Measurements from ENCODE around the gene C4orf46.
"Not testable (repeated sequence)": the region's sequence is repeated elsewhere in the genome, so short reads cannot be mapped to it uniquely, and the experiment has no call there.

Gene C4orf46
- total RNA-seq: 4.6 to 9.9 (median 7.6) reads per million in 4 donors

DNA sequence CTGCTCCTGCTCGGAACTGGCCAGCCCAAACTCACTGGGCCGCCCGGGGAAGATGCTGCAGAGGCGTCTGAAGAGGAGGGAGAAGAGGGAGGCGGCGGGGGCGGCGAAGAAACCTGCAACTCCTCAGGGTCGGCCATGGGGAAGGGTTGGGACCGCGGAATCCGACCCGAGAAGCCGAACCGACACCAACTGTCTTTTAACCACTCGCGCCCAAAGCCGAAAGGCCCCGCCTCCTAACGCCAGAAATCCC, at the start of gene C4orf46:
TSS of gene C4orf46 (minus strand) at position 223 of the 250 bp plus-strand sequence. CDS start at position 137, 86 bp downstream.
- DNase-seq: no peak

DNA sequence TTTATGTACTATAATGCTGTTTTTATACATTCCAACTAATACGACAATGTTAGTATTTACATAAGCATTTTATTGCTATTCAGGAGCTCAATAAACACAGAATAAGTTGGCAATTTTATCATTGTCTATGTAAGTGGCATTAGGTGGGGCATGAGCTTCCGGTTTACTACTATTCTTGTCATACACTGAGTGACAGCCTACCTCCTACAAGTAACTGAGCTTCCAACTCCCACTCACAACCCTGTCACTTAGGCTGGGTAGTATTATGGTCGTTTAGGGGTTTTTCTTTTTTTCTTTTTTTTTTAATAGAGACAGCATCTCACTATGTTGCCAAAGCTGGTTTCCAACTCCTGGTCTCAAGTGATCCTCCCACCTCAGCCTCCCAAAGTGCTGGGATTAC, 44.1 kb upstream of the C4orf46 start:
- DNase-seq: no peak

DNA sequence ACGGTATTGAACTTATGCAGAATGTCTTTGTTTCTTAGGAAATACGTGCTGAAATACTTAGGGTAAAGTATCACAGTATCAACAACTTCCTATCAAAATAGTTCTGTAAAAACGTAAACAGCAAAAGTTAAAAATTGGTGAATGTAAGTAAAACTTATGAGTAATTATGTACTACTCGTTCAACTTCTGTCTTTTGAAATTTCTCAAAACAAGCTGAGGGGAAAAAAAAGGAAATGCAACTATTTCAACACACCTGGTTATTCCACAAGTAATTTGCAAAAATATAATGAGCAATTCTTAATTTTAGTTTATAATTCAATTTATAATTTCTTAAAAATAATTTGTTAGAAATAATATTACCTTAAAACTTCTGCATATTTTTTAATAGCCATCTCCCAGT, 43.2 kb upstream of the C4orf46 start:
- DNase-seq: no peak

DNA sequence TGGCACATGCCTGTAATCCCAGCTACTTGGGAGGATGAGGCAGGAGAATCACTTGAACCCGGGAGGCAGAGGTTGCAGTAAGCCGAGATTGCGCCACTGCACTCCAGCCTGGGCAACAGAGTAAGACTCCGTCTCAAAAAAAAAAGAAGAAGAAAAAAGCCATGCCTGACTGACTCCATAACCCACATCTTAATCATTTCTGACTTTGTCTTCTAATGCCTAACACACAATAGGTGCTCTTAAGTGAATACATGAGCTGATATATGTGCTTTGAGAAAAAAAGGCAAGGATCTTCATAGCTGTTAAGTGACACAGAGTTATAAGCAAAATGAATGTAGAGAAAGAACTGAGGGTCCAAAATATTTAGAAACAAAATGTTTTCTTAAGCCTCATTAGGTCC, 40.9 kb upstream of the C4orf46 start:
- not testable (repeated sequence) for DNase-seq

DNA sequence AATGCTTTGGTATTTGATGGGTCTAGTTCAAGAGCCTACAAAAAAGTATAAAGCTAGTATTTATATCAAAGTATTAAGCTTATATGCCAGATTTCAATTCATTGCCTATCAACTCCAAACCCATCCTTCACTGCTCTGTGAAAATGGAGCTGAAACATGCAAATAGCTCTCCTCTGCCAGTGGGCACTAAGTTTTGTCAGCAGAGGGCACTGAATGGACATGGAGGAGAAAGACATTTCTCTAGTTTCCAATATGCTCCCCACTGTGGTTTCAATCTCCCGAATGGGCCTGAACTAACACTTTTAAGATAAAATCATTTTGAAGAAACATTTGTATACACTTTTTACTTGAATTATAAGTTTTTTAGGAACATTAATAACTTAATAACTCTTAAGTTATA, 39.1 kb upstream of the C4orf46 start:
- DNase-seq: no peak

DNA sequence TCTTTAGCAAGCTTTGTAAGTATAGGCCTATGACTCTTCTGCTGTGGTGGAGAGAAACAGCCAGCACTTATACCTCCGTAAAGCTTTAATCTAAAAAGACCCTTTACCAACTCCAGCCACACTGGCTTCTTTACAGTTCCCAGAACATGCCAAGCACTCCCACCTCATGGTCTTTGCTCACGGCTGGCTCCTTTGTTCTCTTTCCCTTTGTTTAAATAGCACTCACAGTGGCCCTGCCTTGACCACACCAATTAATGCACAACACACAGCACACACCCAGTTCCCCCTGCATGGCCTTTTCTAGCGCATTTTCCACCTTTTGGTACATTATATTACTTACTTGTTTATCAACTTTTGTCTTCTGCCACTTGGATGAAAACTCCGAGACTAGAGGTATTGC, 32.6 kb upstream of the C4orf46 start:
- DNase-seq: no peak

DNA sequence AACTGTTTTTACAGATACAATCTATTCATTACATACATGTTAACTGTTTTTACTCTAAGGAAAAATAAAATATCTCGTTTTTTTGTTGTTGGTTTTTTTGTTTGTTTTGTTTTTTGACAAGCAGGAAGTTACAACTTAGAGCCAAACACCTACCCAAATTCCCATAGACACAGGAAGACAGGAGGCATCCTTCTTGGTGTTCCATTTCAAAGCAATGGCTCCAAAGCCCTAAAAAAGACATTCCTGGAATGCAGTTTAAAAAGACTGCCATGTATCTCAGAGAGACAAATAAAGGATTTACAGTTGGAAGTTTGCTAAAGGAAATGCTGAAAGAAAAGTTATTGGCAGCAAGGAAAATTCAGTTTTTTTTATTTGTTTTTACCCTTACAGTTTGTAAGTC, 17.1 kb upstream of the C4orf46 start:
- DNase-seq: no peak

DNA sequence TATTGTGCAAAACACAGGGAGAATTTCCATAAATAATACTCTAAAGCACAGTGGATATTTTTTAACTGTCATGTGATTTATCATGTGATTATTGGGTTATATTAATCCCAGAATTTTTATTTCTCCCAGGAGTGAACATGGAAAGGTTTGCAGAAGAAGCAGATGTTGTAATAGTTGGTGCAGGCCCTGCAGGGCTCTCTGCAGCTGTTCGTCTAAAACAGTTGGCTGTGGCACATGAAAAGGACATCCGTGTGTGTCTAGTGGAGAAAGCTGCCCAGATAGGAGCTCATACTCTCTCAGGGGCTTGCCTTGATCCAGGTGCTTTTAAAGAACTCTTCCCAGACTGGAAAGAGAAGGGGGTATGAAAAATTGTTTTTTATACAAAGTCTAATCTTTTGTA, 10.4 kb upstream of the C4orf46 start:
- no peak for DNase-seq

DNA sequence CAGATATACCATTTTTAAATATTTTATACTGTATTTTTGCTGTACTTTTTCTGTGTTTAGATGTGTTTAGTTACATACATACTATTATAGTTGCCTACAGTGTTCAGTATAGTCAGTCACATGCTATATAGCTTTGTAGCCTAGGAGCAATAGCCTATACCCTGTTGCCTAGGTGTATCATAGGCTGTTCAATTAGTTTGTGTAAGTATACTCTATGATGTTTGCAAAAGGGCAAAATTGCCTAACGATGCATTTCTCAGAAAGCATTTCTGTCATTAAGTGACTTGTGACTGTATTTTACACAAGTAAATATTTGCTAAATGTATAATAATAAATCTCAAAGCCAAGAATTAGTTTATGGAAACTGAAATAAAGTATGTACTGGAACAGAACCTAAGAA, 9.9 kb upstream of the C4orf46 start:
- no peak for DNase-seq

DNA sequence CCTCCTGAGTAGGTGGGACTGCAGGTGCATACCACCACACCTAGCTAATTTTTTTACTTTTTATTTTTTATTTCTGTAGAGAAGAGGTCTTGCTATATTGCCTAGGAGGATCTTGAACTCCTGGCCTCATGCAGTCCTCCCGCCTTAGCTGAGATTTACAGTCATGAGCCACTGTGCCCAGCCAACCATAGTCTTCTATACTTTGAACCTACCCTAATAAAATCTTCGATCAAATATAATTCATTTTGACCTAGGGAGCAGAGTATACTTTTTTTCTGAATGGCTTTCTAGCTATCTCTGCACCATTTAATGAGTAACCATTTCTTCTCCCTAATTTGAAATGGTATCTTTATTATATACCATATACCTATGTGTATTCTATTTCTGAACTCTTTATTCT, 7.1 kb upstream of the C4orf46 start:
- no peak for DNase-seq

DNA sequence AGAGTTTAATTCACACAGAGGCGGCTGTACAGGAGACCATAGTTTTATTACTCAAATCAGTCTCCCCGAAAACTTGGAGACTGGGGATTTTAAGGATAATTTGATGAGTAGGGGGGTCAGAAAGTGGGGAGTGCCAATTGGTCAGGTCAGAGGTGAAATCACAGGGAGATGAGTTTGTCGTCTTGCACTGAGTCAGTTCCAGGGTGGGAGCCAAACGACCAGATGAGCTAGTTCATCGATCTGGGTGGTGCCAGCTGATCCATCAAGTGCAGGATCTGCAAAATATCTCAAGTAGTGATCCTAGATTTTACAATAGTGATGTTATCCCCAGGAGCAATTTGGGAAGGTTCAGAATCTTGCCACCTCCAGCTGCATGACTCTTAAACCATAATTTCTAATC, 4.4 kb upstream of the C4orf46 start:
- no peak for DNase-seq

DNA sequence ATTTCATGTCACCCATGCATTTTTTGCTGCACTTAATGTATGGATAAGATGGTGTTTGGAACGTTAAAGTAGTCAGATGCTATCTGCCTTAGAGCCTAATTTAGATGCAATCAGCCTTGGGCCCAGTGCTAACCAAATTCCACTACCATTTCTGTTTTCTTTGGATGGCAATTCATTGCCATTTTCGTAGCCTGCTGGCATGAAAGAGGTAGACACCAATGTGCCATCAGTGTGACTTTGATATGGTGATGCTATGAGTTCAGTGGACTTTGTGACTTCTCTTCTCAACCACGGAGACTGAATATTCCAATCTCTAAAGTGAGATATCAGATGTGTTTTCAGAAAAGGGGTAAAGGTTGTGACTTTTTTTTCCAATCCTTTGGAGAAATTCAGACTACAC, 1.9 kb upstream of the C4orf46 start:
- DNase-seq: no peak

DNA sequence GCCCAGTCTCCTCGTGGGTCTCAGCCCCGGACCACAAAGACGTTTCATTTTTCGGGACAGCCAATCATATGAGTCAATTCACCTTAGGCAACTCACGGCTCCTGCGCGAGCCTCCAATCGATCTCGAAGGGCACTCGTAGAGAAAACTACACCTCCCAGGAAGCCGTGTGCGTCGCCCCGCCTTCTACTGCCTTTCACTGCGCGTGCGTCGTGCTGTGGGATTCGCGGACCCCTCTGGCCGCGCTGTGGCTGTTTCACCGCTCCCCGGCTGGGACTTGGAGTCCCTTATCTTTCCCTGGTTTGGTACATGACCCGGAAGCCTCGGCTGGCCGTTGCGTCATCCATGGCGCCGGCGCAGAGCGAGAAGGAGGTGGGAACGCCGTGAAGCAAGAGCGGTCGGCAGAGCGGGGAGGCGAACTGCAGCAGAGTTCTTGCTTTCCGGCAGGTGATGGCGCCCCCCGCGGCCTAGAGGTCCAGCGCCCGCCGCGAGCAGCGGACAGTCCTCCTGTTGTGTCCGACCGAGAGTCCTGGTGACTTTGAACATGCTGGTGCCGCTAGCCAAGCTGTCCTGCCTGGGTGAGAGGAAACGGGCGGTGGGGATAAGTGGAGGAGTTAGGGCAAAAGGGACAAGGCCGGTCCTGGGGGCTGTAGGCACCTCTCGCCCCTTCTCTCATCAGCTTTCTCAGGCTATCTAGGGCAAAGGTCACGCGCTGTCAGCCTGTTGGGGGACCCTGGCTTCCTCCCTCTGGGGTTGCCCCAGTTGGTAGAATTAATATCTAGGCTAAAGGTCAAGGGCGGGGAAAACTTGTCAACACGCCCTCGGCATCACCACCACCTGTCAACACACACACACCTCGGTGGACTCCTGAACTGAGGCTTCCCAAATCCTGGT, 474 bp upstream of the C4orf46 start, which contains the start of gene ETFDH:
TSS of gene ETFDH (plus strand) at position 382 of the 892 bp plus-strand sequence. CDS start at position 543, 161 bp downstream.
- peak; percentile 96 to 100 (median 97) for DNase-seq

DNA sequence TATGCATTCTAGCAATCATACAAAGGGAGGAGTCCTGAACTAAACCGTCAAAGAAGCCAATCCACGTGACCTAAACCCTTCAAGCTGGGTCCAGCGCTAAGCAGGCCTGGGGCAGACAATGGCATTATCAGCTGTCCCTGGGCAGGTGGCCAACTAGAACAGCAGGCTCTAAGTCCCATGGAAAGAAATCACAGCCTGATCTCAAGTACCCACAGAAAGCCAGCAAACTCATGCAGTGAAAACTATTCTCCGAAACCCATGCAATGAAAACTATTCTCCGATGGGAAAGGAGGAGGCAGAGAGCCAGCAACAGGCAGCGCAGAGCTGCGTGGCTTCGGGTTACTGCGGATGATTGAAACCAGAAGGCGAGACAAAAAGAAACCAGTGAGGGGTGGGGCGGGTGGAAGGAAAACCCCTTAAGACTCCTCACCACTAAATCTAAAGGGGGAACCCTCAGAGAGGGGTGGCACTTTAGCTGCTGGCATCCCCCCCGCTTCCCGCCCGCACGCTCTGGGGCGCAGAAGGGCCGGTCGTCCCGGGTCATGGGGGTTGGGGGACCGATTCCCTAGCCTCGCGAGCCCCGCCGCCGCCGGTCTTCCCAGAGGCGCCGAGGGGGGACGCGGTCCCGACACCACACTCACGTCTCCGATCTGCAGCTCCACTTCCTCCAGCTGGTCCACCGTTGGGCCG, 567 bp downstream of the C4orf46 start:
- DNase-seq: peak; percentile 24 to 71 (median 42)

DNA sequence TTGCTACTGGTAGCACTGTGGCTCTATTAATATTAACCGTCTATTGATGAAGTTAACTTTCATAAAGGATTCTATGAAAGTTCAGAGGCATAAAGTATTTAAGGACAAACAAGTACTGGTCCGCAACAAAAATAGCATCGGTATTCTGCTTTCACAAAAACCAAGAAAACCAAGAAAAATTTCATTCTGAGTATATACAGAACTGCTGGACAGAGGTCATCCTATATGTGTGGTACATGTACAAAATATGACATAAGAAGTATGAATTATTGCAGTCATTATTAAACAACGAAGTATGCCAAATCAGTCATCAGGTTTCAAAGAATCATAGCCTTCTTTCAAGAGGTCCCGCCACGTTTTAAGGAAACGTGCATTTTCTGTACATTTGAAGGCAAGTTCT, 2.4 kb downstream of the C4orf46 start:
- DNase-seq: no peak

DNA sequence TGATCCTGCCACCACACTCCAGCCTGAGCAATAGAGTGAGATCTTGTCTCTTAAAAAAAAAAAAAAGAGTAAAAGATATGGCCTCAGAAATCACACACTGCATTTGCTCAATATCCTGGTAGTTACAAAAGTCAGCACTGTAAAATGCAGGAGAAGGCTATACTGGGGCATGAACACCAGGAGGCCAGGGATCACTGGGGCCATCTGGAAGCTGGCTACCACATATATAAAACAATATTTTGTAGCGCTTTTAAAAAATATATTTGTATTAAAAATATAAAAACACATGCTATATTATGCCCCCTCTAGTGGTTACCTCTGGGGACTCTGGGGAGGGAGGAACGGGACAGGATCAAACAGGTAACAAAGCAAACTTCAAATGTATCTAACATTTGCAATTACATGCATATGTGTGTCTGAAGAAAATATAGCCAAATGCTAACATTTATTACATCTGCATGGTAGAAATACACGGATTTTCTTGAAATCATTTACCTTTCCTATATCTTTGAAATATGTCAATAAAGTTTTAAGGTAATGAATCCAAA, 4.0 kb downstream of the C4orf46 start:
- peak in 2 of 5 donors; percentile 23 to 27 for DNase-seq

DNA sequence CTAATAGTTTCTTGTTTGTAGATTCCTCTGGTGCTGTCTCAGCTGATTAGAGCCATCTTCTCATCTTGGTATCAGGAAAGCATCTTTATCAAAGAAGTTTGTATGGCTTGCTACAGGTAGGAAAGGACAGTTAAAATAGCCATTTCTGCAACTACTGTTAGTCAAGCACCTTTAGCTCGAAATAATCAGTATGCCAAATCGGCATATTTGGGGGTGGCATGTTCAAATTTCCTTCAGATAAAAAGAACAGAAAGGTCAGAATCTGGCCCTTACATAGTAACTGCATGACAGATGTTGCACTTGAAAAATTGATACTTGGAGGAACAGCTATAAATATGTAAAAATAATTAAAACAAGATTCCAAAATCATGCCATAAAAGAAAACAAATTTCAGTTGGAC, 4.8 kb downstream of the C4orf46 start:
- DNase-seq: no peak

DNA sequence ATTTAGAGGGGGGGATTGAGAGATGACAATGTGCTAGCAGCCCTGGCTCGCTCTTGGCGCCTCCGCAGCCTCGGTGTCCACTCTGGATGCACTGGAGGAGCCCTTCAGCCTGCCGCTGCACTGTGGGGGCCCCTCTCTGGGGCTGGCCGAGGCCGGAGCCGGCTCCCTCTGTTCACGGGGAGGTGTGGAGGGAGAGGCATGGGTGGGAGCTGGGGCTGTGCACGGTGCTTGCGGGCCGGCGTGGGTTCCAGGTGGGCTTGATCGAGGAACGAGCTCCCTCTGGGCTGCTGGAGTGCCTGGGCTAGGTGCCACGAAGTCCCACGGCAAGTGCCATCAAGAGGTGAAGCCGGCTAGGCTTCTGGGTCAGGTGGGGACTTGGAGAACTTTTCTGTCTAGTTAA, 6.9 kb downstream of the C4orf46 start:
- no peak for DNase-seq

DNA sequence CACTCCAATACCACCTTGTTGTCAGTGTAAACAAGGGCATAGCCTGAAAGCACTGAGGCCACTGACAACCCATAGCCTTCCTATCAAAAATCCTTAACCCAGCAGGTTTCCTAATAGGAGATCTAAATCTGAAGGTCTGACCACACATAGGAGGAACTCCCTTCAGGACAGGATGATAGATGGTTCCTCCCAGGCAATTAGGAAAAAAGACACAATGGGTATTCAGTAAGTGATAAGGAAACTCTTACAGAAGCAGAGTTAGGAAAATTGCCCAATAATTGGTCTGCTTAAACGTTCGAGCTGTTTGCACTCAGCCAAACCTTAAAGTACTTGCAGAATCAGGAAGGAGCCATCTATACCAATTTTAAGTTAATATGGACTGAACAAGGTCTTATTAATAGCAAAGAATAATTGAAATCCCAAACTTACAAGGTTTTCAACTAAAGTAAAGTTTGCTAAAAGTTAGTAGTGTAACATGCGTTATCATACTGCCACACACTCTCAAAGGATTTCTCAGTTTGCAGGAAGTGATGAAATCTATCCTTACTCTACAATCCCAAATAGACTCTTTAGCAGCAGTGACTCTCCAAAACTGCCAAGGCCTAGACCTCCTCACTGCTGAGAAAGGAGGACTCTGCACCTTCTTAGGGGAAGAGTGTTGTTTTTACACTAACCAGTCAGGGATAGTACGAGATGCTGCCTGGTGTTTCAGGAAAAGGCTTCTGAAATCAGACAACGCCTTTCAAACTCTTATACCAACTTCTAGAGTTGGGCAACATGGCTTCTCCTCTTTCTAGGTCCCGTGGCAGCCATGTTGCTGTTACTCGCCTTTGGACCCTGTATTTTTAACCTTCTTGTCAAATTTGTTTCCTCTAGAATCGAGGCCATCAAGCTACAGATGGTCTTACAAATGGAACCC, 7.7 kb downstream of the C4orf46 start:
- DNase-seq: not testable (repeated sequence)

DNA sequence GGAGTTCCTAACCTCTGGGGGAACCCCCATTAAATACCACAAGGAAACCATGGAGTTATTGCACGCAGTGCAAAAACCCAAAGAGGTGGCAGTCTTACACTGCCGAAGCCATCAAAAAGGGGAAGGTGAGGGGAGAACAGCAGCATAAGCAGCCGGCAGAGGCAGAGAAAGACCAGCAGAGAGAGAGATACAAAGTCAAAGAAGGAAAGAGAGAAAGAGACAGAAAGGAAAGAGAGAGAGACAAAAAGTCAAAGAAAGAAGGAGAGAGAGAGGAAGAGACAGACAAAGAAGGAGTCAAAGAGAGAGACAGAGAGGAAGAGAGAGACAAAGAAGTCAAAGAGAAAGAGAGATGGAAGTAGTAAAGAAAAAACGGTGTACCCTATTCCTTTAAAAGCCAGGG, 8.4 kb downstream of the C4orf46 start:
- not testable (repeated sequence) for DNase-seq

DNA sequence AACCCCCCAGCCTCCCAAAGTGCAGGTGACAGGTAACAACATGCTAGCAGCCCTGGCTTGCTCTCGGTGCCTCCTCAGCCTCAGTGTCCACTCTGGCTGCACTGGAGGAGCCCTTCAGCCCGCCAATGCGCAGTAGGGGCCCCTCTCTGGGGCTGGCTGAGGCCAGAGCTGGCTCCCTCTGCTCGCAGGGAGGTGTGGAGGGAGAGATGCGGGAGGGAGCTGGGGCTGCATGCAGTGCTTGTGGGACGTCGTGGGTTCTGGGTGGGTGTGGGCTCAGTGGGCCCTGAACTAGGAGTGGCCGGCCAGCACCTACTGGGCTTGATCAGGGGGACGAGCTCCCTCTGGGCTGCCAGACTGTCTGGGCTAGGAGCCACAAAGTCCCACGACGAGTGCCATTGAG, 14.4 kb downstream of the C4orf46 start:
- no peak for DNase-seq

DNA sequence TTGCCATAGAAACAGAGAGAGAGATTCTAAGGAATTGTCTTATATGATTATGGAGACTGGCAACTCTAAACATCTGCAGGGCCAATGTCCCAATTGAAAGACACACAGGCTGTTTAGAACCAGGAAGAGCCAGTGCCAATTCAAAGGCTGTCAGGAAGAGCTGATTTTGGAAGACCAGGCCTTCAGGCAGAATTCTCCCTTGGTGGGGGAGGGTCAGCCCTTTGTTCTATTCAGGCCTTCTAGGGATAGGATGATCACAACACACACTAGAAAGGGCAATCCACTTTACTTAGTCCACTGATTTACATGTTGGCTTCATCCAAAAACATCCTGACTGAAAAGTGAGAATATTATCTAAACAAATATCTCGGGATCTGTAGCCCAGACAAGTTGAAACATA, 15.2 kb downstream of the C4orf46 start:
- DNase-seq: no peak

DNA sequence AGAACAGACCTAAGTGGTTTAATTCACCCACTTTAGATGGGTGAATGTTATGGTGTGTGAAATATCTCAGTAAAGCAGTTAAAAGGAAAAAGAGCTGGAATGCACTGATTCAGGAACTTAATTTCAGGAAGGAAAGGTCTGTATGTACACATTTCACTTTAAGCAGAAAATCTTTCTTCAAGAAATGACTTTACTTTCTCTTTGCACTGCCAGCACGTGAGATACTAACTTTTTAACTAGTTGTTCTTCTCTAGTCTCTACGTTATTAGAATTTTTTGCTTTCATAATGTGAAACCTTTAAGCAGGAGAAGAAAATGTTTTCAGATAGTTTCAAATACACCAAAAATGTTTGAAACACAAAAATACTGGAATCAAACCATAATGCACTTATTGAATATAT, 18.8 kb downstream of the C4orf46 start:
- no peak for DNase-seq

All from T-helper 1 cell (primary cell).